Stimulated activated naive B cell treated with anti-CD40 and anti-IgM and Interleukin-4, amounts not matched to agents 10 μg/mL and 1 μg/mL and 100 μg/mL, for 72 hours (primary cell): ENCODE data around the gene ADAM19.

ENCODE experiments used
- ATAC-seq, 2 donors: fragments of 150-1000 bp; cut with Tn5 transposase; replicated peaks; 2 replicates each; pipeline ENCODE4 v1.10.0; 2021; ENCODE audit warnings: moderate library complexity in 1 of 2
- DNase-seq: peaks from one replicate; pipeline ENCODE4 v3.0.0; 2021
- H3K27ac Mint-ChIP-seq: one replicate; pipeline ENCODE4 v1.8.0; 2022; ENCODE audit warnings: mild to moderate bottlenecking, mixed read lengths
- H3K27me3 Mint-ChIP-seq, 2 donors: one replicate each; pipeline ENCODE4 v1.8.0; 2022; ENCODE audit warnings: mixed read lengths in 2 of 2
- H3K36me3 Mint-ChIP-seq, 2 donors: one replicate each; pipeline ENCODE4 v1.8.0; 2022; ENCODE audit warnings: mixed read lengths in 2 of 2, mild to moderate bottlenecking in 1 of 2
- H3K4me1 Mint-ChIP-seq, 2 donors: one replicate each; pipeline ENCODE4 v1.8.0; 2022; ENCODE audit warnings: mixed read lengths in 2 of 2, mild to moderate bottlenecking in 1 of 2
- H3K4me3 Mint-ChIP-seq, 2 donors: one replicate each; pipeline ENCODE4 v1.8.0; 2022; ENCODE audit warnings: mild to moderate bottlenecking in 2 of 2, mixed read lengths in 2 of 2, moderate library complexity in 1 of 2
- H3K9me3 Mint-ChIP-seq, 2 donors: one replicate each; pipeline ENCODE4 v1.8.0; 2022; ENCODE audit warnings: mixed read lengths in 2 of 2, mild to moderate bottlenecking in 1 of 2

ADAM19 gene

GRCh38 chr5:157463081-157463480, 112.5 kb downstream of the ADAM19 start:
- no peak for DNase-seq
- Mint-ChIP-seq H3K4me1 (peaks cover 36 to 74% of the 10 kb centered on the region in 2 donors), H3K27ac (no peak overlapping the region), H3K36me3 (peaks cover 10 to 26% of the 10 kb centered on the region in 2 donors), H3K4me3 (no peak overlapping the region), H3K9me3 (no peaks in the 10 kb centered on the region), H3K27me3 (no peaks in the 10 kb centered on the region)
- no peak for ATAC-seq

- Mint-ChIP-seq H3K27me3 (no peaks in the 10 kb centered on the region), H3K4me3 (peak overlapping the region; percentile 89 to 91), H3K4me1 (peaks cover 36 to 78% of the 10 kb centered on the region in 2 donors), H3K9me3 (no peaks in the 10 kb centered on the region), H3K36me3 (peaks cover 5 to 20% of the 10 kb centered on the region in 2 donors), H3K27ac (no peak overlapping the region)
- ATAC-seq = no peak
- DNase-seq = no peak
Measured at GRCh38 chr5:157460921-157461792, 114.4 kb downstream of the ADAM19 start.

DNA sequence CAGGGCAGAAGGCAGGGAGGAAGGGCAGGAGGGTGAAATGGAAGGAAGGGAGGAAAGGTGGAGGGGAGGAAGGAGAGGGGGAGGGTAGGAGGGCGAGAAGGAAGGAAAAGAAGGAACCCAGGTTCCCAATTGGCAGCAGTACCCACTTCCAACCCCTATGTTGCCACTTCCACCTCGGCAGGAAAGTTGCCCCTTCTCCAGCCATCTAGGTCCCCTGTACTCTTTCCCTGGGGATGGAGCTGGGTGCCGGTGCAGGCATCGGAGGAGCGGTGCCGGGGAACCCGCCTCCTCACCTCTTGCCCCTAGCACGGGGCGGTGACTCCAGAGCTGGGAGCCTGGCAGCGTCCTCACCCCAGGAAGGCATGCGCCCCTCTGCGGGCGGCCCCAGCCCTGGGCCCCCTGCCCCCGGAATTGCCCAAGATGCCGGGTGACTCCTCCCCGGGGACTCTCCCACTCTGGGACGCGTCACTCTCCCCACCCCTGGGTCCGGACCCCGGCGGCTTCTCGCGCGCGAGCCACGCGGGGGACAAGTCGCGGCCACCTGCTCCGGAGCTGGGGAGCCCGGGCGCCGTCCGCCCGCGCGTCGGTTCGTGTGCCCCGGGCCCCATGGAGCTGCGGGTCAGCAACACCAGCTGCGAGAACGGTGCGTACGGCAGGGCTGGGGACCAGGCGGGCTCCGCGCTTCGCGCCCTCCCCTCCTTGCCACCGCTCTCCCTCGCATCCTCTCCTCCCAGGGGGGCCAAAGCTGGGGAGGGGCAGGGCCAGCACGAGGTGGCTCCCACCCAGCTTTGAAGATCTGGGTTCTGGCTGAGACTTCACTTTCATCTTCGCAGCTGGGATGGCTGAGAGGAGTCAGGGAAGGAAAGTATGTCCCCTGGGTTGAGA, 115.6 kb downstream of the ADAM19 start, which contains the start of gene NIPAL4:
NIPAL4 (plus strand) TSS at position 499 of the 885 bp plus-strand sequence; CDS start at position 607, 108 bp downstream.
- Mint-ChIP-seq H3K27ac (peak within 1 kb of the TSS; percentile 87), H3K4me1 (peaks cover 36 to 79% of the 10 kb centered on the region in 2 donors), H3K27me3 (no peaks in the 10 kb centered on the region), H3K4me3 (peak within 1 kb of the TSS; percentile 89 to 91), H3K9me3 (no peaks in the 10 kb centered on the region), H3K36me3 (peaks cover 0 to 11% of the 10 kb centered on the region in 2 donors)
- peak; percentile 29 for DNase-seq
- ATAC-seq = peak; percentile 47 to 58

GRCh38 chr5:157458835-157459234, 116.7 kb downstream of the ADAM19 start:
- no peak overlapping the region for H3K27ac Mint-ChIP-seq

DNA sequence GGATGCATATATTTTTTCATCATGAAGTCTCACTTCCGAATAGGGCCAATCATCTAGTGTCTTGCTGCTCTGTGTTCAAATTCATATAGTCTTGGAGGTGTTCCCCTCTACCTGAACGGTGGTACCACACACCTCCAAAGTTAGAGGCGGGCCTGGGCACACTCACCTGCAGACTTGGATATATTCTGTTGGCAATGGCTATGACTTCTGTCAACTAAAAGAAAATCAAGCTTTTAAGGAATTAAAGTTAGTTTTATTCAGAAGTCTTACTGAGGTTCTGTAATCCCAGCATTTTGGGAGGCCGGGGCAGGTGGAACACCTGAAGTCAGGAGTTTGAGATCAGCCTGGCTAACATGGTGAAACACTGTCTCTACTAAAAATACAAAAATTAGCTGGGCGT, 118.2 kb downstream of the ADAM19 start:
- ATAC-seq (no peak), DNase-seq (no peak)
- H3K9me3 Mint-ChIP-seq = no peaks in the 10 kb centered on the region
- H3K27me3 Mint-ChIP-seq = no peaks in the 10 kb centered on the region
- H3K36me3 Mint-ChIP-seq = no peaks in the 10 kb centered on the region
- H3K27ac Mint-ChIP-seq = no peak overlapping the region
- peak overlapping the region in 1 of 2 donors; percentile 35 for H3K4me3 Mint-ChIP-seq
- peaks cover 24 to 57% of the 10 kb centered on the region in 2 donors for H3K4me1 Mint-ChIP-seq

More at GRCh38 chr5:157458835-157459234, 116.7 kb downstream of the ADAM19 start:
- DNase-seq (no peak), ATAC-seq (no peak)
- Mint-ChIP-seq H3K4me1 (peaks cover 28 to 68% of the 10 kb centered on the region in 2 donors), H3K4me3 (no peak overlapping the region), H3K9me3 (no peaks in the 10 kb centered on the region), H3K27me3 (no peaks in the 10 kb centered on the region), H3K36me3 (peaks cover 0 to 2% of the 10 kb centered on the region in 2 donors)

DNA sequence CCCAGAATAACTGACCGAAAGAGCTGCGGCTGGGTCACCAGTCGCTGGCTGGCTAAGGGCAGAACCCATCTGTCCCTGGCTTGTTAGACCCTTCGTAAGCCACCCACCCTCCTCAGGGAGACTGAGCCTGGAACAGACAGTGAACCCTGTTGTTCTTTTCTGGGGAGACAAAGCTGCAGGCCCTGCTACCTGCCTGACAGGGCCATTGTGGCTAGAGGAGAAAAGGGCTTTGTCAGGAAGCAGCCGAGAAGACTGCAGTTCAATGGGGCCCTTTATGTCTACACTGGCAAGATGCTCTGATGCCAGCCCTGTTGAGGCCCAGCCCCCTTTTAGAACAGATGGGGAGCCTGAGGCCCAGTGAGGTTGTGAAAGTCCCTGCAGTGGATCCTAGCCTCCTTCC, 119.3 kb downstream of the ADAM19 start:
- no peaks in the 10 kb centered on the region for H3K36me3 Mint-ChIP-seq
- H3K27me3 Mint-ChIP-seq = no peaks in the 10 kb centered on the region
- H3K27ac Mint-ChIP-seq = no peak overlapping the region
- peaks cover 25 to 52% of the 10 kb centered on the region in 2 donors for H3K4me1 Mint-ChIP-seq
- DNase-seq (no peak), ATAC-seq (no peak)
- H3K4me3 Mint-ChIP-seq = no peak overlapping the region
- no peaks in the 10 kb centered on the region for H3K9me3 Mint-ChIP-seq

GRCh38 chr5:157455057-157455456, 120.5 kb downstream of the ADAM19 start:
- Mint-ChIP-seq H3K9me3 (no peaks in the 10 kb centered on the region), H3K4me3 (no peak overlapping the region), H3K4me1 (peaks cover 15 to 40% of the 10 kb centered on the region in 2 donors), H3K36me3 (no peaks in the 10 kb centered on the region), H3K27ac (no peak overlapping the region), H3K27me3 (no peaks in the 10 kb centered on the region)
- ATAC-seq (no peak), DNase-seq (no peak)

DNA sequence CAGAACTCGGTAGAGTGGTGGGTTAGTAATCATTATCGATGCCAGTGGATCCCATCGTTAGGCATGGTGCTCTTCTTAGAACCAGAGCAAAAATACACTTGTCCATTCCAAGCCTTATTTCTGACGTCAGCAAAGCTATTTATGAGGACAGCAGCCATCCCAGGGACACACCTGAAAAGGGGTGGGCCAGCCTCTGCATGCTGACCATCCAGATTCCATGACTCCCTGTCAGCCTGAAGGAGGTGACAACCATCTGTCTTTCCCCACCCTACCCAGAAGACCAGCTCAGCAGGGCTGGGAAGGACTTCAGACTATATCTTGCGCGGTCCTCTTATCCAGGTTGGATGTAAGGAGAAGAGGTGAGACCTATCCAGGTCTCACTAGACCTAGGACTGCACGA, 121.3 kb downstream of the ADAM19 start:
- H3K9me3 Mint-ChIP-seq = no peaks in the 10 kb centered on the region
- H3K27ac Mint-ChIP-seq = no peak overlapping the region
- no peak overlapping the region for H3K4me3 Mint-ChIP-seq
- DNase-seq (no peak), ATAC-seq (no peak)
- H3K27me3 Mint-ChIP-seq = no peaks in the 10 kb centered on the region
- peaks cover 15 to 34% of the 10 kb centered on the region in 2 donors for H3K4me1 Mint-ChIP-seq
- H3K36me3 Mint-ChIP-seq = no peaks in the 10 kb centered on the region

- Mint-ChIP-seq H3K36me3 (no peaks in the 10 kb centered on the region), H3K27me3 (no peaks in the 10 kb centered on the region), H3K27ac (no peak overlapping the region), H3K9me3 (no peaks in the 10 kb centered on the region), H3K4me1 (peaks cover 6 to 11% of the 10 kb centered on the region in 2 donors), H3K4me3 (no peak overlapping the region)
- no peak for DNase-seq
- ATAC-seq = no peak
Measured at GRCh38 chr5:157451806-157452205, 123.8 kb downstream of the ADAM19 start.

DNA sequence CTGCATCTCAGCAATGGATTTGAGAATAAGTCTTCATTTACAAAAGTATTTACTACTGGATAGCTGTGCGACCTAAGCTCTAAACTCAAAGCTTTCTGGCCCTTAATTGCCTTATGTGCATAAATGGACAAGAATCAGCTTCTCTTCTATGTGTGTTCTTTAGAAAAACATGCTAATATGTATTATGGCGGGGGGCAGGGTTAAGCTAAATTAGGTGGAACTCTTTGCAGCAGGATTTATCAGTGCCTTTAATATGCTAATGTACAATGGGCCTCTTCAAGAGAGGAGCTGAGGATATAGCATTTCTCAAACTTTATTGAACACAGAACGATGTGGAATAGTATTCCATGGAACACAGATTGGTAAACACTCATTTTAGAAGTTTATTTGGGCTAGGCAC, 125.6 kb downstream of the ADAM19 start:
- H3K9me3 Mint-ChIP-seq = no peaks in the 10 kb centered on the region
- H3K4me3 Mint-ChIP-seq = no peak overlapping the region
- H3K36me3 Mint-ChIP-seq = no peaks in the 10 kb centered on the region
- H3K27ac Mint-ChIP-seq = no peak overlapping the region
- no peak for ATAC-seq
- DNase-seq = no peak
- no peaks in the 10 kb centered on the region for H3K27me3 Mint-ChIP-seq
- H3K4me1 Mint-ChIP-seq = peaks cover 6% of the 10 kb centered on the region in 2 donors

GRCh38 chr5:157449011-157449723, 126.4 kb downstream of the ADAM19 start:
- Mint-ChIP-seq H3K4me1 (peaks cover 5 to 6% of the 10 kb centered on the region in 2 donors), H3K9me3 (no peaks in the 10 kb centered on the region), H3K27me3 (no peaks in the 10 kb centered on the region), H3K4me3 (no peak overlapping the region), H3K36me3 (no peaks in the 10 kb centered on the region), H3K27ac (no peak overlapping the region)
- ATAC-seq (no peak), DNase-seq (no peak)

- Mint-ChIP-seq H3K4me1 (peaks cover 5 to 6% of the 10 kb centered on the region in 2 donors), H3K27me3 (no peaks in the 10 kb centered on the region), H3K9me3 (no peaks in the 10 kb centered on the region), H3K27ac (no peak overlapping the region), H3K4me3 (no peak overlapping the region), H3K36me3 (no peaks in the 10 kb centered on the region)
- DNase-seq (no peak), ATAC-seq (no peak)
Measured at GRCh38 chr5:157447201-157447637, 128.4 kb downstream of the ADAM19 start.

GRCh38 chr5:157446412-157446935, 129.1 kb downstream of the ADAM19 start:
- no peaks in the 10 kb centered on the region for H3K27me3 Mint-ChIP-seq
- no peaks in the 10 kb centered on the region for H3K36me3 Mint-ChIP-seq
- DNase-seq (no peak), ATAC-seq (no peak)
- no peaks in the 10 kb centered on the region for H3K9me3 Mint-ChIP-seq
- H3K27ac Mint-ChIP-seq = no peak overlapping the region
- no peak overlapping the region for H3K4me3 Mint-ChIP-seq
- H3K4me1 Mint-ChIP-seq = peaks cover under 1 to 2% of the 10 kb centered on the region in 2 donors
